Gastroesophageal sphincter (tissue), 4 donors: Measurements from ENCODE around the gene EMP2. TPM values are rescaled to one million over a fixed set of nuclear protein-coding genes. Genes with fewer than 3 reads are reported as not detected.

Source experiments
- ATAC-seq: fragments of 150-250 bp; one replicate; pipeline ENCODE4 v1.9.1; 2016; ENCODE audit warnings: mild to moderate bottlenecking, moderate library complexity
- H3K27ac ChIP-seq, 4 donors: fragments of 200-600 bp; sonication (generic) in 3 of 4; 1 replicate in 3 of 4; 2 replicates in 1 of 4; pipeline ENCODE4 v1.5.1; 2016 to 2019
- H3K27me3 ChIP-seq: fragments of 200-600 bp; sonication (generic); one replicate; pipeline ENCODE4 v1.5.1; 2019
- H3K36me3 ChIP-seq, 2 donors: fragments of 200-600 bp; sonication (generic); one replicate each; pipeline ENCODE4 v1.5.1; 2019; ENCODE audit warnings: control low read depth in 1 of 2
- H3K4me1 ChIP-seq, 3 donors: fragments of 200-600 bp; sonication (generic); 1 replicate in 2 of 3; 2 replicates in 1 of 3; pipeline ENCODE4 v1.5.1; 2016 to 2019; ENCODE audit warnings: control low read depth in 2 of 3
- H3K4me3 ChIP-seq, 2 donors: fragments of 200-600 bp; sonication (generic); one replicate each; pipeline ENCODE4 v1.5.1; 2019; ENCODE audit warnings: mild to moderate bottlenecking in 1 of 2, moderate library complexity in 1 of 2
- H3K9me3 ChIP-seq, 3 donors: fragments of 200-600 bp; sonication (generic); one replicate each; pipeline ENCODE4 v1.5.1; 2017 to 2019; ENCODE audit warnings: control low read depth in 2 of 3
- EP300 ChIP-seq: sonication (generic); formaldehyde crosslinking; IDR thresholded peaks from one replicate; pipeline ENCODE4 v1.6.1; 2017; ENCODE audit warnings: antibody characterized with exemption, mild to moderate bottlenecking
- POLR2A ChIP-seq, 2 donors: fragments of 450-650 bp; IDR thresholded peaks; one replicate each; pipeline ENCODE4 v1.6.1; 2017; ENCODE audit warnings: antibody characterized with exemption in 2 of 2, mild to moderate bottlenecking in 2 of 2, moderate library complexity in 1 of 2
- POLR2AphosphoS5 ChIP-seq: sonication (generic); formaldehyde crosslinking; IDR thresholded peaks from one replicate; pipeline ENCODE4 v1.6.1; 2017; ENCODE audit warnings: antibody characterized with exemption
- WGBS, 2 donors: methylation state at CpG; one replicate each; pipeline ENCODE4 v1.1.5; 2018; ENCODE audit warnings: low coverage in 1 of 2; 5-methylcytosine and 5-hydroxymethylcytosine counted together
- total RNA-seq, 4 donors: library from RNA; depleted of rRNA; stranded (reverse); fragments of >200 nt; gene quantifications; one replicate each; pipeline ENCODE4 v1.1.0, GENCODE V29; 2016
- TF ChIP-seq, protein P1 (sequence below), 4 experiments: fragments of 200-600 bp in 2 of 4; fragments of 450-650 bp in 2 of 4; sonication (generic) in 1 of 4; IDR thresholded peaks; one replicate each; pipeline ENCODE4 v1.5.1; 2017 to 2019; ENCODE audit warnings: antibody characterized with exemption in 4 of 4, mild to moderate bottlenecking in 2 of 4, moderate library complexity in 2 of 4

EMP2 gene
- total RNA-seq, 4 donors from 2014 or later: 52.8 to 94.7 (median 69.7) TPM

GRCh38 chr16:10601444-10602408 lies 21.3 kb upstream of the EMP2 start:
- Histone ChIP-seq H3K9me3 (no peaks in the 10 kb centered on the region), H3K36me3 (no peaks in the 10 kb centered on the region), H3K27ac (peak overlapping the region in 2 of 4 donors; percentile 28 to 62), H3K4me3 (no peak overlapping the region), H3K27me3 (no peaks in the 10 kb centered on the region), H3K4me1 (peaks cover 0 to 21% (median 9%) of the 10 kb centered on the region in 3 donors)
- TF ChIP-seq POLR2AphosphoS5: peak; percentile 78
- TF ChIP-seq, protein P1, sequence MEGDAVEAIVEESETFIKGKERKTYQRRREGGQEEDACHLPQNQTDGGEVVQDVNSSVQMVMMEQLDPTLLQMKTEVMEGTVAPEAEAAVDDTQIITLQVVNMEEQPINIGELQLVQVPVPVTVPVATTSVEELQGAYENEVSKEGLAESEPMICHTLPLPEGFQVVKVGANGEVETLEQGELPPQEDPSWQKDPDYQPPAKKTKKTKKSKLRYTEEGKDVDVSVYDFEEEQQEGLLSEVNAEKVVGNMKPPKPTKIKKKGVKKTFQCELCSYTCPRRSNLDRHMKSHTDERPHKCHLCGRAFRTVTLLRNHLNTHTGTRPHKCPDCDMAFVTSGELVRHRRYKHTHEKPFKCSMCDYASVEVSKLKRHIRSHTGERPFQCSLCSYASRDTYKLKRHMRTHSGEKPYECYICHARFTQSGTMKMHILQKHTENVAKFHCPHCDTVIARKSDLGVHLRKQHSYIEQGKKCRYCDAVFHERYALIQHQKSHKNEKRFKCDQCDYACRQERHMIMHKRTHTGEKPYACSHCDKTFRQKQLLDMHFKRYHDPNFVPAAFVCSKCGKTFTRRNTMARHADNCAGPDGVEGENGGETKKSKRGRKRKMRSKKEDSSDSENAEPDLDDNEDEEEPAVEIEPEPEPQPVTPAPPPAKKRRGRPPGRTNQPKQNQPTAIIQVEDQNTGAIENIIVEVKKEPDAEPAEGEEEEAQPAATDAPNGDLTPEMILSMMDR (IDR thresholded peaks at IDR 0.05): no peak
- peak; percentile 55 for ATAC-seq
- 40 to 75% methylated on average over 1 to 2 of the region's 13 CpGs for WGBS, 2 donors

DNA sequence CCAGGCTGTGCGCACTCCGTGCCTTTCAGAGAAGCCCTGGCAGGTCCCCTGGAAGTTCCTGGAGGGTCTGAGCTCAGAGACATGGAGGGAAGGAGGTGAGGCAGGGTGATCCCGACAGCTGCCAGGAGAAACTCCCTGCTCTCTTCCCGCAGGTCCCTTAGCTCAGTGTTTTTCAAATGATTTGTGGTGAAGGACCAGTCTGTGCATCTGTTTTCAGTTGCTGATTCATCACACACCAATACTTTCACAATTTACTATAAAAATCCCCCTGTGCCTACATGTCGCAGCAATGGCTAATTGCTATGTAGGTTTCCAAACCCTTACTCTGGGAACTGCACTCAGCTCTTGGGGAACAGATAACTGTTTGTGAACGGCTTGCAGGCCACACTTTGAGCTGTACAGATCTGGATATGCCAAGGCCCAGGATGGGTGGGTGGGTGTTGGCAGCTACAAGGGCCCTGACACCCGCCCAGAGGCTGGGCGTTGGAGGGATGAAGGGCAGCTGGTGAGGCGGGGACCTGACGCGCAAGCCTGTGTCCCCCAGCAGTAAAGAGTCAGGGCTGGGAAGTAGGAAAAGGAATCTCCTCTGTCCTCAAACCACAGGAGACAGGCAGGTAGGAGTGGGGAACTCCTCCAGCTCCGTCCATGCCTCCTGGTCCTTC lies 20.5 kb upstream of the EMP2 start:
- whole genome bisulfite sequencing, 2 donors: 79% methylated on average over 3 of the region's 12 CpGs; no CpG with 5 or more reads in 1 of the 2 donors
- peaks cover 0 to 21% (median 9%) of the 10 kb centered on the region in 3 donors for H3K4me1 ChIP-seq
- no peaks in the 10 kb centered on the region for H3K9me3 ChIP-seq
- peak overlapping the region in 2 of 4 donors; percentile 6 to 62 for H3K27ac ChIP-seq
- no peak overlapping the region for H3K4me3 ChIP-seq
- H3K27me3 ChIP-seq: no peaks in the 10 kb centered on the region
- ATAC-seq: no peak
- TF ChIP-seq POLR2A (IDR thresholded peaks at IDR 0.05): no peak
- TF ChIP-seq, protein P1 (IDR thresholded peaks at IDR 0.05): no peak
- TF ChIP-seq POLR2AphosphoS5: no peak
- TF ChIP-seq EP300: no peak
- no peaks in the 10 kb centered on the region for H3K36me3 ChIP-seq

GRCh38 chr16:10599626-10600025 lies 19.2 kb upstream of the EMP2 start:
- Histone ChIP-seq H3K4me1 (peaks cover 0 to 21% (median 9%) of the 10 kb centered on the region in 3 donors), H3K4me3 (no peak overlapping the region), H3K9me3 (no peaks in the 10 kb centered on the region), H3K27me3 (no peaks in the 10 kb centered on the region), H3K36me3 (no peaks in the 10 kb centered on the region), H3K27ac (no peak overlapping the region)
- no peak for ATAC-seq
- TF ChIP-seq, protein P1 (IDR thresholded peaks at IDR 0.05): no peak
- no peak for TF ChIP-seq POLR2AphosphoS5
- no peak for TF ChIP-seq EP300
- no peak for TF ChIP-seq POLR2A (IDR thresholded peaks at IDR 0.05)
- 100% methylated on average over 4 of the region's 7 CpGs; no CpG with 5 or more reads in 1 of the 2 donors for WGBS, 2 donors

DNA sequence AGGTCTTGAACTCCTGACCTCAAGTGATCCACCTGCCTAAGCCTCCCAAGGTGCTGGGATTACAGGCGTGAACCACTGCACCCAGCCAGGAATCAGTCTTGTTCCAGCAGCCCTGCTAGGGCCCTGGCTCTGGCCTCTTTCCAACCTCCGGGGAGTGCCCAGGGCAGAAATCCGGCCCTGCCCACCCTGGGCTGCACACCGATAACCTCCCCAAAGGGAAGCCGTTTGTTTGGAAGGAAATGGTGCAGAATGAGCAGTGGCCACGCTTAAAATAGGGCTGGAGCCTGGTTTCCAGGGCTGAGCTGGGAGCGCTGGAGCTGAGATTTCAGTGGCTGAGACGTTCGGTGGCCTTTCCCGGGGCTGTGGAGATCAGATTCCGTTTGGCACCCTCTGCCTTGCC lies 17.8 kb upstream of the EMP2 start:
- TF ChIP-seq, protein P1 (IDR thresholded peaks at IDR 0.05): no peak
- TF ChIP-seq POLR2AphosphoS5 (no peak), POLR2A (IDR thresholded peaks at IDR 0.05) (no peak), EP300 (no peak)
- Histone ChIP-seq H3K27me3 (no peaks in the 10 kb centered on the region), H3K4me3 (no peak overlapping the region), H3K9me3 (no peaks in the 10 kb centered on the region), H3K27ac (no peak overlapping the region), H3K36me3 (no peaks in the 10 kb centered on the region), H3K4me1 (peaks cover 0 to 21% (median 9%) of the 10 kb centered on the region in 3 donors)
- ATAC-seq: peak; percentile 49
- WGBS, 2 donors: 53 to 88% methylated on average over 5 to 8 of the region's 11 CpGs
